Endothelial cell of umbilical vein (primary cell): ENCODE measurements around the gene TMEM98. TPM values are rescaled to one million over a fixed set of nuclear protein-coding genes. Genes with fewer than 3 reads are reported as not detected.

Experiments used
- BruUV-seq: library from RNA; stranded (reverse); fragments of 400-500 nt; replicated peaks from 2 replicates; lab custom pipeline; 2021; lab: Mats Ljungman, UMichigan
- CTCF ChIA-PET: fragments of 300-600, 350-600 bp; sonication (Branson Sonifier 250); formaldehyde crosslinking; loops from one replicate; lab custom pipeline; 2021; ENCODE audit warnings: antibody characterized with exemption, inconsistent platforms; lab: Charles Lee
- POLR2A ChIA-PET: fragments of 300-600, 350-600 bp; sonication (Branson Sonifier 250); formaldehyde crosslinking; loops from one replicate; lab custom pipeline; 2021; ENCODE audit warnings: antibody characterized with exemption, inconsistent platforms; lab: Charles Lee
- DNase-seq: peaks from one replicate; pipeline ENCODE4 v3.0.0-alpha.2; 2011; ENCODE audit warnings: low read depth, low spot score
- FAIRE-seq: peaks from 2 replicates; lab custom pipeline; 2011; peaks lifted over from hg19 to GRCh38; lab: Jason Lieb, UNC
- H2AFZ ChIP-seq: 2 replicates; pipeline ENCODE4 v1.6.0; 2012; ENCODE audit warnings: low read depth, low read length, control low read depth, inconsistent platforms
- H3K27ac ChIP-seq: 2 replicates; pipeline ENCODE4 v1.5.1; 2011; ENCODE audit warnings: low read depth, mild to moderate bottlenecking, control low read depth, low read length, moderate library complexity; ENCODE audit not compliant: insufficient read depth
- H3K27me3 ChIP-seq, 2 experiments: 2 replicates each; pipeline versions ENCODE4 v1.6.0 to v1.6.1; 2011; ENCODE audit warnings: low read length in 2 of 2, mixed read lengths in 1 of 2; ENCODE audit not compliant: control insufficient read depth in 2 of 2, insufficient read depth in 2 of 2
- H3K36me3 ChIP-seq, 2 experiments: 2 replicates in 1 of 2; 3 replicates in 1 of 2; pipeline ENCODE4 v1.5.1; 2011; ENCODE audit warnings: low read length in 2 of 2, mild to moderate bottlenecking in 1 of 2, moderate library complexity in 1 of 2; ENCODE audit not compliant: control insufficient read depth in 2 of 2, insufficient read depth in 2 of 2; ENCODE audit errors: extremely low read depth in 1 of 2
- H3K4me1 ChIP-seq: 3 replicates; pipeline ENCODE4 v1.5.1; 2011; ENCODE audit warnings: mild to moderate bottlenecking, low read length; ENCODE audit not compliant: control insufficient read depth, insufficient read depth; ENCODE audit errors: extremely low read depth
- H3K4me2 ChIP-seq: 2 replicates; pipeline ENCODE4 v1.6.1; 2011; ENCODE audit warnings: low read length, control low read depth, mixed read lengths; ENCODE audit not compliant: insufficient read depth
- H3K4me3 ChIP-seq, 3 experiments: fragments of 200-600 bp in 1 of 3; sonication (generic), shearing (Covaris generic) in 1 of 3; replicated peaks in 1 of 3; 2 replicates each; pipeline ENCODE4 v1.5.1; 2011 to 2016; ENCODE audit warnings: control low read depth in 3 of 3, low read length in 3 of 3, mild to moderate bottlenecking in 2 of 3, inconsistent platforms in 1 of 3, low read depth in 1 of 3, moderate library complexity in 1 of 3; ENCODE audit not compliant: insufficient read depth in 1 of 3
- H3K79me2 ChIP-seq: 2 replicates; pipeline ENCODE4 v1.6.0; 2012; ENCODE audit warnings: low read length, inconsistent platforms; ENCODE audit not compliant: control insufficient read depth, insufficient read depth
- H3K9ac ChIP-seq: replicated peaks from 2 replicates; pipeline ENCODE3; 2011; ENCODE audit warnings: low read length, control low read depth; ENCODE audit not compliant: insufficient read depth; ENCODE audit errors: extremely low read depth
- H3K9me1 ChIP-seq: replicated peaks from 3 replicates; pipeline ENCODE4 v1.6.0; 2011; ENCODE audit warnings: mild to moderate bottlenecking, low read length; ENCODE audit not compliant: control insufficient read depth, insufficient read depth; ENCODE audit errors: extremely low read depth
- H3K9me3 ChIP-seq: replicated peaks from 2 replicates; pipeline ENCODE4 v1.5.1; 2012; ENCODE audit warnings: low read length, inconsistent platforms; ENCODE audit not compliant: control insufficient read depth, insufficient read depth
- H4K20me1 ChIP-seq: replicated peaks from 2 replicates; pipeline ENCODE3; 2011; ENCODE audit warnings: mild to moderate bottlenecking, low read length; ENCODE audit not compliant: control insufficient read depth, insufficient read depth; ENCODE audit errors: extremely low read depth
- CTCF ChIP-seq, 2 donors: IDR thresholded peaks; 1 replicate in 1 of 2; 2 replicates in 1 of 2; pipeline ENCODE4 v1.5.1; 2011; ENCODE audit warnings: low read length in 2 of 2, mild to moderate bottlenecking in 2 of 2, moderate library complexity in 2 of 2, control low read depth in 1 of 2, inconsistent platforms in 1 of 2, low read depth in 1 of 2; ENCODE audit not compliant: insufficient read depth in 1 of 2; ENCODE audit errors: extremely low read depth in 1 of 2
- EZH2 ChIP-seq: IDR thresholded peaks from 2 replicates; pipeline ENCODE4 v1.6.1; 2012; ENCODE audit warnings: borderline replicate concordance, low read depth, mild to moderate bottlenecking, moderate library complexity, low read length, inconsistent platforms; ENCODE audit not compliant: severe bottlenecking
- FOS ChIP-seq: IDR thresholded peaks from 2 replicates; pipeline ENCODE4 v1.6.1; 2011; ENCODE audit warnings: mild to moderate bottlenecking, low read length, moderate library complexity, borderline replicate concordance; ENCODE audit not compliant: insufficient read depth
- GATA2 ChIP-seq: IDR thresholded peaks from 2 replicates; pipeline ENCODE4 v1.7.0; 2011; ENCODE audit warnings: low read depth, mild to moderate bottlenecking, moderate library complexity, mixed read lengths, low read length; ENCODE audit not compliant: insufficient read length, insufficient read depth
- JUN ChIP-seq: IDR thresholded peaks from 2 replicates; pipeline ENCODE4 v1.6.1; 2011; ENCODE audit warnings: borderline replicate concordance, low read depth; ENCODE audit not compliant: insufficient read length, insufficient read depth
- MAX ChIP-seq: IDR thresholded peaks from 2 replicates; pipeline ENCODE4 v1.6.1; 2011; ENCODE audit not compliant: insufficient read depth, insufficient read length
- MYC ChIP-seq: IDR thresholded peaks from one replicate; pipeline ENCODE4 v1.6.1; 2011; ENCODE audit warnings: mild to moderate bottlenecking, low read depth, low read length
- POLR2A ChIP-seq: IDR thresholded peaks from 2 replicates; pipeline ENCODE4 v1.6.1; 2012; ENCODE audit warnings: low read depth, mild to moderate bottlenecking, control low read depth, low read length
- POLR2AphosphoS5 ChIP-seq: IDR thresholded peaks from 2 replicates; pipeline ENCODE4 v1.6.1; 2012; ENCODE audit warnings: low read depth, mild to moderate bottlenecking, control low read depth, low read length, moderate library complexity; ENCODE audit not compliant: insufficient read depth
- dilution Hi-C: fragments of 300-500 bp; cut with MboI; formaldehyde crosslinking; loops from one replicate; pipeline ENCODE4 v1.15.0; 2019; ENCODE audit warnings: low sequenced_read_pairs; ENCODE audit not compliant: extremely low pct_ligation_motif_present
- intact Hi-C: fragments of 100-400 bp; cut with micrococcal nuclease; formaldehyde crosslinking; loops from one replicate; pipeline ENCODE4 v1.10.0; 2022
- polyA plus RNA-seq, 4 experiments: library from polyadenylated mRNA; depleted of rRNA in 3 of 4; stranded (reverse) in 3 of 4; unstranded in 1 of 4; fragments of >200 nt; gene quantifications; 2 replicates each; pipeline versions ENCODE4 v1.2.1 to v1.2.3, GENCODE V29; 2011 to 2012; ENCODE audit warnings: missing spikeins in 1 of 4
- total RNA-seq: library from RNA; stranded (reverse); gene quantifications from 2 replicates; pipeline ENCODE4 v1.2.3, GENCODE V29; 2021

The TMEM98 gene
- total and polyA plus RNA-seq, 2 donors (not counting 3 experiments of a cell fraction or from before 2014, with no cell fraction given): 83.6 to 456 TPM

GRCh38 chr17:32936186-32936893 lies 8.4 kb downstream of the TMEM98 start:
- BruUV-seq: no TSS peak
- Histone ChIP-seq H4K20me1 (no peaks in the 10 kb centered on the region), H2AFZ (no peak overlapping the region), H3K9me1 (no peaks in the 10 kb centered on the region), H3K9ac (no peak overlapping the region), H3K79me2 (no peaks in the 10 kb centered on the region), H3K4me1 (peaks cover 15% of the 10 kb centered on the region), H3K4me2 (no peak overlapping the region), H3K27ac (peak overlapping the region; percentile 34), H3K4me3 (no peak overlapping the region), H3K36me3 (peaks cover 24 to 43% of the 10 kb centered on the region in 2 experiments), H3K27me3 (no peaks in the 10 kb centered on the region), H3K9me3 (no peaks in the 10 kb centered on the region)
- dilution Hi-C loops (no loop called here), intact Hi-C loops (loop anchor here (2.0 to 10.0 kb wide), 2 partner anchors 262 to 450 kb away; partner anchors contain the start of gene CDK5R1)
- ChIA-PET CTCF (interaction anchor here (0.7 to 4.2 kb wide), 22 partner anchors 8 to 454 kb away, joined by 3 to 59 read pairs (median 5); partner anchors contain the start of genes MYO1D and TMEM98), POLR2A (interaction anchor here (1.3 kb wide), 1 partner anchor 7 kb away, joined by 3 read pairs; no protein-coding TSS in a partner anchor)
- TF ChIP-seq POLR2A: no peak
- TF ChIP-seq JUN: no peak
- TF ChIP-seq MYC: no peak
- TF ChIP-seq EZH2: no peak
- no peak for TF ChIP-seq POLR2AphosphoS5
- no peak for TF ChIP-seq GATA2
- no peak for TF ChIP-seq FOS
- TF ChIP-seq CTCF (IDR thresholded peaks at IDR 0.05; ENCODE audit: extremely low read depth in 1 of 2, insufficient read depth in 1 of 2, low read depth in 1 of 2, low read length in 2 of 2): no peak
- TF ChIP-seq MAX: no peak
- FAIRE-seq (no peak), DNase-seq (no peak)
